PFSK-1 (cell line): Measurements from ENCODE around the gene TBCEL. TPM values are rescaled to one million over a fixed set of nuclear protein-coding genes. Genes with fewer than 3 reads are reported as not detected.

Experiments
- FOXP2 ChIP-seq: optimal IDR thresholded peaks from 2 replicates; pipeline ENCODE3; 2011; ENCODE audit warnings: borderline replicate concordance, control low read depth, inconsistent platforms; ENCODE audit not compliant: insufficient read depth; ENCODE audit errors: extremely low read length, extremely low read depth
- POLR2AphosphoS5 ChIP-seq: IDR thresholded peaks from 2 replicates; pipeline ENCODE4 v1.6.1; 2012; ENCODE audit warnings: low read depth, mild to moderate bottlenecking, control low read depth, low read length, moderate library complexity
- SIN3A ChIP-seq: IDR thresholded peaks from 2 replicates; pipeline ENCODE4 v1.6.1; 2012; ENCODE audit warnings: mild to moderate bottlenecking, low read length, moderate library complexity, borderline replicate concordance; ENCODE audit not compliant: insufficient read depth
- TAF1 ChIP-seq: IDR thresholded peaks from 2 replicates; pipeline ENCODE4 v1.6.1; 2012; ENCODE audit warnings: low read length, control low read depth, borderline replicate concordance; ENCODE audit not compliant: insufficient read depth
- polyA plus RNA-seq: library from polyadenylated mRNA; unstranded; fragments of >200 nt; gene quantifications from one replicate; pipeline ENCODE4 v1.2.1, GENCODE V29; 2012; ENCODE audit warnings: low read depth, missing spikeins; ENCODE audit not compliant: insufficient read length
- TF ChIP-seq, protein P1 (sequence below), 2 experiments: IDR thresholded peaks; 2 replicates each; pipeline versions ENCODE4 v1.6.1 to v1.8.0; 2011 to 2012; ENCODE audit warnings: low read depth in 2 of 2, low read length in 2 of 2, control low read depth in 1 of 2, inconsistent platforms in 1 of 2, mild to moderate bottlenecking in 1 of 2, moderate library complexity in 1 of 2; ENCODE audit not compliant: insufficient read depth in 1 of 2

The TBCEL gene
- 6.6 TPM for polyA plus RNA-seq

DNA sequence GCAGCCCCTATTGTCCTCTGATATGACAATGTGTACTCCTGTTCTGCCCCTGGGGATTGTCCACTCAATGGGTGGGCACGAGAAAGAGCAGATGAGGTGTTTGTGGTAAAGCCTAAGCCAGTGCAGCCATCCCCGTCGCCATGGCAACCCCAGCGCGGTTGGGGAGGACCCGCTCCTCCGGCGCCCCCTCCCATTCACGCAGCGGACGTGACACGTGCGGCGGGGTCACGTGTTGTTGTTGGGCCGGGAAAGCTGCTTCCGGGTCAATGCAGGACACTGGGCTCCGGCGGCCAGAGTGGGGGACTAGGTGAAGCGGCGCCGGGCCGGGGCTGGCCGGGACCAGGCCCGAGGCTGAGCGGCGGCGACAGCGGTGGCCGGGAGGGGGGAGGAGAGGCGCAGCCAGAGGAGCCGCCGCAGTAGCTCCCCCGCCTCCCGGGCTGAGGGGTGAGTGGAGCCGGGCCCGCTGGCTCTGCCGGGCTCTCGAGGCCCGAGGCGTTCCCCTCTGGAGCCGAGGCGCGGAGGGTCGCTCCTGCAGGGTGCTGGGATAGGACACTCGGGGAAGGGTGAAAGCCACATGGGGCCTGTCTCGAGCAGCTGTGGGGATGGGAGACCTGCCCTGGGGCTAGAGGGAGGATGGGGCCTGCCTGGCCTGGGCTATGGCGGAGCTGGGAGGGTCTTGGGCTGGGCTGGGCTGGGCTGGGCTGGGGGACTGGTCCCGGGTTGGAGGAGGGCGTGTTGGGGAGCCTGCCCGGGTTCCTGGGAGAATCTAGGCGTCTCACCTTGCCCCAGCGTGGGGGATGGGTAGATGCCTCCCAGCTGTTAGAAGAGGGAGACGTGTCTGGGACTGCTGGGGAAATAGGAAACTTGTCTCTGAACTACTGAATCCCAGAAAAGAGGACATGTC lies at the start of gene TBCEL:
TSS of gene TBCEL (plus strand) at position 255 of the 904 bp plus-strand sequence. CDS start 21,589 bp downstream, outside the sequence.
- TF ChIP-seq, protein P1, sequence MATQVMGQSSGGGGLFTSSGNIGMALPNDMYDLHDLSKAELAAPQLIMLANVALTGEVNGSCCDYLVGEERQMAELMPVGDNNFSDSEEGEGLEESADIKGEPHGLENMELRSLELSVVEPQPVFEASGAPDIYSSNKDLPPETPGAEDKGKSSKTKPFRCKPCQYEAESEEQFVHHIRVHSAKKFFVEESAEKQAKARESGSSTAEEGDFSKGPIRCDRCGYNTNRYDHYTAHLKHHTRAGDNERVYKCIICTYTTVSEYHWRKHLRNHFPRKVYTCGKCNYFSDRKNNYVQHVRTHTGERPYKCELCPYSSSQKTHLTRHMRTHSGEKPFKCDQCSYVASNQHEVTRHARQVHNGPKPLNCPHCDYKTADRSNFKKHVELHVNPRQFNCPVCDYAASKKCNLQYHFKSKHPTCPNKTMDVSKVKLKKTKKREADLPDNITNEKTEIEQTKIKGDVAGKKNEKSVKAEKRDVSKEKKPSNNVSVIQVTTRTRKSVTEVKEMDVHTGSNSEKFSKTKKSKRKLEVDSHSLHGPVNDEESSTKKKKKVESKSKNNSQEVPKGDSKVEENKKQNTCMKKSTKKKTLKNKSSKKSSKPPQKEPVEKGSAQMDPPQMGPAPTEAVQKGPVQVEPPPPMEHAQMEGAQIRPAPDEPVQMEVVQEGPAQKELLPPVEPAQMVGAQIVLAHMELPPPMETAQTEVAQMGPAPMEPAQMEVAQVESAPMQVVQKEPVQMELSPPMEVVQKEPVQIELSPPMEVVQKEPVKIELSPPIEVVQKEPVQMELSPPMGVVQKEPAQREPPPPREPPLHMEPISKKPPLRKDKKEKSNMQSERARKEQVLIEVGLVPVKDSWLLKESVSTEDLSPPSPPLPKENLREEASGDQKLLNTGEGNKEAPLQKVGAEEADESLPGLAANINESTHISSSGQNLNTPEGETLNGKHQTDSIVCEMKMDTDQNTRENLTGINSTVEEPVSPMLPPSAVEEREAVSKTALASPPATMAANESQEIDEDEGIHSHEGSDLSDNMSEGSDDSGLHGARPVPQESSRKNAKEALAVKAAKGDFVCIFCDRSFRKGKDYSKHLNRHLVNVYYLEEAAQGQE (IDR thresholded peaks at IDR 0.05; ENCODE audit: insufficient read depth in 1 of 2, low read depth in 2 of 2, low read length in 2 of 2), result no peak; a peak in 1 of 4 replicates
- TF ChIP-seq POLR2AphosphoS5 (peak; percentile 58), SIN3A (peak; percentile 97), TAF1 (peak; percentile 45; the same call in 1 of the 2 replicates), FOXP2 (peak; percentile 98)

GRCh38 chr11:120974466-120974865 lies 49.4 kb upstream of the TBCEL start:
- TF ChIP-seq TAF1, result no peak

GRCh38 chr11:120974965-120975364 lies 48.9 kb upstream of the TBCEL start:
- TF ChIP-seq POLR2AphosphoS5 (no peak), SIN3A (no peak), FOXP2 (no peak), TAF1 (no peak)
- TF ChIP-seq, protein P1 (IDR thresholded peaks at IDR 0.05; ENCODE audit: insufficient read depth in 1 of 2, low read depth in 2 of 2, low read length in 2 of 2), result no peak

DNA sequence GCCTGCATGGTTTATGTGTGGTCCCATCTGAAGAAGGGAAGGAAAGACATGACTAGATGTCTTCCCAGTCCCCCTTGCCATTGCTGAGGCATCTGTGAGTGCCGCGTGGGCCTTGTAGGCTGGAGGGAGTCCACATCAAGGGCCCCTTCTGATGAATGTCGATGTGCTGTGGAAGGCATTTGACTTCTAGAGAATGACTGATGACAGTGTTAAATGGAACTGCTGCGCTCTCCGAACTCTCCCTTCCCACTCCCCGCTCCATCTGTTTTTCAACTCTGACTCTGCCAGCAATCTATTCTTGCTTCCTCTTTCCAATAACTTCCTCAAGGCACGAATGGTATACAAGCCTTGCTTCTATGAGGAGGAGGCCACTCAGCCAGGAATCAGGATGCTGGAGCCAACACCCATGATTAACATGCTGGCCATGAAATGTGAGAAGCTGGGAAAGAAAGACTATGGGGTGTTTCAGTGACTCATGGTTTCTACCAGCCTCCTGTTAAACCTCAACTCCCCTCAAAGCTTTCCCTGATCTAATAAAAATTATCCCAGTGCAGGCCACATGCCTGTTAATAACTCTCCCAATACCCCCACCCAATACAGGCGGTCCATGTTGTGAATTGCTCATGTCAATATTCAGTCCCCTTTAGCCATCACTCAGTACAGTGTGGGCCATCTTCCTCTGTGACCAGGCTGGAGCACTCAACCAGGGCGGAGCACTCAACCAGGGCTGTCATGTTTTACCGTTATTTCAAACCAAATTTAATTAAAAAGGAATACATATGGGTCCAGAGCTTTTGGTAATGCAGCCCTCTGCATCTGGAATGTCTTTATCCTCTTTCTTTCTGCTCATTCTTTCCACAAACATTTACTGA lies 46.4 kb upstream of the TBCEL start:
- TF ChIP-seq SIN3A (no peak), POLR2AphosphoS5 (no peak), TAF1 (no peak), FOXP2 (no peak)
- TF ChIP-seq, protein P1 (IDR thresholded peaks at IDR 0.05; ENCODE audit: insufficient read depth in 1 of 2, low read depth in 2 of 2, low read length in 2 of 2), result no peak

GRCh38 chr11:120978701-120979100 lies 45.2 kb upstream of the TBCEL start:
- TF ChIP-seq FOXP2 (no peak), POLR2AphosphoS5 (no peak), SIN3A (no peak), TAF1 (no peak)
- TF ChIP-seq, protein P1 (IDR thresholded peaks at IDR 0.05; ENCODE audit: insufficient read depth in 1 of 2, low read depth in 2 of 2, low read length in 2 of 2), result no peak
